ENCODE data around the gene SYNE3.

SYNE3 gene

DNA sequence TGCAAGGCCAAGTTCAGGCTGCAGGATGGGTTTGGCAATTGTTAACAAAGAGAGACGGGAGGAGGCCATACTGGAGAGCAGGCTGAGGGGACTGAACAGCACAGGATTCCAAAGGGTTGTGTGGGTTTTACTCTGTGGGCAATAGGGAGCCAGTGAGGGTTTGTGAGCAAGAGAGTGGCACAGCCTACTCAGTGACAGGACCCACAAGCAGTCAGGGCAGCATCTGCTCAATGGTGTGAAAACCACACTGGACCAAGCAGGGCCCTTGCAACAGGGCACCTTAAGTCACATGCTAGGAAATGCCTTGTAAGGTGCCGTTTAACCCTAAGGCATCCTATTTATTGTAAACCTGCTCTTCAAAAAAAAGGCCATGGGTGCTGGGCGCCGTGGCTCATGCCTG, 22.0 kb downstream of the SYNE3 start:
- no peak for DNase-seq (ENCODE audit: low read depth in 1 of 2, low spot score in 1 of 2)
- no peaks in the 10 kb centered on the region for H3K27me3 ChIP-seq (ENCODE audit: insufficient read depth, poor library complexity, severe bottlenecking)
- H3K27ac ChIP-seq (replicated peaks): peak overlapping the region; percentile 75
- no peak overlapping the region for H3K4me3 ChIP-seq (replicated peaks; ENCODE audit: insufficient read depth, low read length)
- TF ChIP-seq POLR2AphosphoS5 (IDR thresholded peaks at IDR 0.05; ENCODE audit: low read depth) (no peak), GABPA (IDR thresholded peaks at IDR 0.05; ENCODE audit: low read depth) (no peak), SPI1 (IDR thresholded peaks at IDR 0.05; ENCODE audit: borderline replicate concordance, low read depth) (no peak), CTCF (IDR thresholded peaks at IDR 0.05; ENCODE audit: insufficient read depth, low read length) (no peak)
- TF ChIP-seq, protein P1, sequence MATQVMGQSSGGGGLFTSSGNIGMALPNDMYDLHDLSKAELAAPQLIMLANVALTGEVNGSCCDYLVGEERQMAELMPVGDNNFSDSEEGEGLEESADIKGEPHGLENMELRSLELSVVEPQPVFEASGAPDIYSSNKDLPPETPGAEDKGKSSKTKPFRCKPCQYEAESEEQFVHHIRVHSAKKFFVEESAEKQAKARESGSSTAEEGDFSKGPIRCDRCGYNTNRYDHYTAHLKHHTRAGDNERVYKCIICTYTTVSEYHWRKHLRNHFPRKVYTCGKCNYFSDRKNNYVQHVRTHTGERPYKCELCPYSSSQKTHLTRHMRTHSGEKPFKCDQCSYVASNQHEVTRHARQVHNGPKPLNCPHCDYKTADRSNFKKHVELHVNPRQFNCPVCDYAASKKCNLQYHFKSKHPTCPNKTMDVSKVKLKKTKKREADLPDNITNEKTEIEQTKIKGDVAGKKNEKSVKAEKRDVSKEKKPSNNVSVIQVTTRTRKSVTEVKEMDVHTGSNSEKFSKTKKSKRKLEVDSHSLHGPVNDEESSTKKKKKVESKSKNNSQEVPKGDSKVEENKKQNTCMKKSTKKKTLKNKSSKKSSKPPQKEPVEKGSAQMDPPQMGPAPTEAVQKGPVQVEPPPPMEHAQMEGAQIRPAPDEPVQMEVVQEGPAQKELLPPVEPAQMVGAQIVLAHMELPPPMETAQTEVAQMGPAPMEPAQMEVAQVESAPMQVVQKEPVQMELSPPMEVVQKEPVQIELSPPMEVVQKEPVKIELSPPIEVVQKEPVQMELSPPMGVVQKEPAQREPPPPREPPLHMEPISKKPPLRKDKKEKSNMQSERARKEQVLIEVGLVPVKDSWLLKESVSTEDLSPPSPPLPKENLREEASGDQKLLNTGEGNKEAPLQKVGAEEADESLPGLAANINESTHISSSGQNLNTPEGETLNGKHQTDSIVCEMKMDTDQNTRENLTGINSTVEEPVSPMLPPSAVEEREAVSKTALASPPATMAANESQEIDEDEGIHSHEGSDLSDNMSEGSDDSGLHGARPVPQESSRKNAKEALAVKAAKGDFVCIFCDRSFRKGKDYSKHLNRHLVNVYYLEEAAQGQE (IDR thresholded peaks at IDR 0.05; ENCODE audit: insufficient replicate concordance, low read depth): no peak

GRCh38 chr14:95493976-95494375, 22.5 kb downstream of the SYNE3 start:
- Histone ChIP-seq H3K27ac (replicated peaks) (no peak overlapping the region), H3K27me3 (ENCODE audit: insufficient read depth, poor library complexity, severe bottlenecking) (no peaks in the 10 kb centered on the region), H3K4me3 (replicated peaks; ENCODE audit: insufficient read depth, low read length) (no peak overlapping the region)
- DNase-seq (ENCODE audit: low read depth in 1 of 2, low spot score in 1 of 2): no peak
- no peak for TF ChIP-seq POLR2AphosphoS5 (IDR thresholded peaks at IDR 0.05; ENCODE audit: low read depth)
- TF ChIP-seq, protein P1 (IDR thresholded peaks at IDR 0.05; ENCODE audit: insufficient replicate concordance, low read depth): no peak
- TF ChIP-seq SPI1 (IDR thresholded peaks at IDR 0.05; ENCODE audit: borderline replicate concordance, low read depth): no peak

- DNase-seq (ENCODE audit: low read depth in 1 of 2, low spot score in 1 of 2): no peak
- no peak for TF ChIP-seq CTCF (IDR thresholded peaks at IDR 0.05; ENCODE audit: insufficient read depth, low read length)
- no peak for TF ChIP-seq POLR2AphosphoS5 (IDR thresholded peaks at IDR 0.05; ENCODE audit: low read depth)
- TF ChIP-seq GABPA (IDR thresholded peaks at IDR 0.05; ENCODE audit: low read depth): no peak
- TF ChIP-seq, protein P1 (IDR thresholded peaks at IDR 0.05; ENCODE audit: insufficient replicate concordance, low read depth): no peak
- no peak for TF ChIP-seq SPI1 (IDR thresholded peaks at IDR 0.05; ENCODE audit: borderline replicate concordance, low read depth)
- Histone ChIP-seq H3K27ac (replicated peaks) (no peak overlapping the region), H3K4me3 (replicated peaks; ENCODE audit: insufficient read depth, low read length) (no peak overlapping the region), H3K27me3 (ENCODE audit: insufficient read depth, poor library complexity, severe bottlenecking) (no peaks in the 10 kb centered on the region)
Observed at GRCh38 chr14:95493503-95493902, 22.9 kb downstream of the SYNE3 start.

Measured in HL-60 (cell line).